HG03097 (cell line): Measurements from ENCODE around the gene SH3BGR.
A peak's percentile ranks its signal among the peaks of the same experiment; 100 is the strongest.
"Not testable (repeated sequence)": the region's sequence is repeated elsewhere in the genome, so short reads cannot be mapped to it uniquely, and the experiment has no call there.

ENCODE experiments used
- ATAC-seq: cut with Tn5 transposase; IDR thresholded peaks from one replicate; pipeline ENCODE4 v1.9.1; 2021; ENCODE audit not compliant: unreplicated experiment, low FRiP score

SH3BGR gene

DNA sequence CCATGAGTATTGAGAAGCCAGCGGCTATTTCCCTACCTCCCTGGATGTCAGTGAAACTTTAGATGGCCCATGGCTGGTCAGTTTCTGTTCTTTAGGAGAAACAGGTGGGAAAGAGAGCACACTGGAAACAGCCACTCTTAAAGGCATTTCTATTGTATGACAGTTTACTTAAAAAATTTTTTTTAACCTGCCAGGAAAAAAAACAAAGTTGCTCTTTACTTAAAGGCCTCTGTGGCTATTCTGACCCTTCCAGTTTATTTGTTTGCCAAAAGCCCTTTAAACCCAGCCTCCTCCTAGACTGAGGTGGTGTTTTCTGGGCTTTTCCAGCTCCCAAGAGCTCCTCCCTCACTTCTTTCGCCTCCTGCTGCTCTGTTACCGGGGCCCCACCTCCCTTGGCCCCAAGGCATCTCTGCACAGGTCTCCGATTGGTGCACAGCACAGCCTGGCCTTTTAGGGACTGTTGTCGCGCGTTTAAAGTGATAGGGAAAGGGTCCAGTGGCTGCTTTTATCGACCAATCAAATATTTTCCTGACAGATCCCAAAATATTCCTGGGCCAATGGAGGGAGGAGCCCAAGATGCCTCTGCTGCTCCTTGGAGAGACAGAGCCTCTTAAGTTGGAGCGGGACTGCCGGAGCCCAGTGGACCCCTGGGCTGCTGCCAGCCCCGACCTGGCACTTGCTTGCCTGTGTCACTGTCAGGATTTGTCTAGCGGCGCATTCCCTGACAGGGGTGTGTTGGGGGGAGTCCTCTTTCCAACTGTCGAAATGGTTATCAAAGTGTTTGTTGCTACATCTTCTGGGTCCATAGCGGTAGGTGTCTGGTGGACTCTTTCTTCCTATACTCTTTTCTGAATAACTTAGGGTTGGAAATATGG is at the start of gene SH3BGR:
Gene SH3BGR, plus strand, starts transcription at position 639 of the 875 bp plus-strand sequence. Its CDS starts 127 bp downstream, at position 766.
- ATAC-seq, result no peak

DNA sequence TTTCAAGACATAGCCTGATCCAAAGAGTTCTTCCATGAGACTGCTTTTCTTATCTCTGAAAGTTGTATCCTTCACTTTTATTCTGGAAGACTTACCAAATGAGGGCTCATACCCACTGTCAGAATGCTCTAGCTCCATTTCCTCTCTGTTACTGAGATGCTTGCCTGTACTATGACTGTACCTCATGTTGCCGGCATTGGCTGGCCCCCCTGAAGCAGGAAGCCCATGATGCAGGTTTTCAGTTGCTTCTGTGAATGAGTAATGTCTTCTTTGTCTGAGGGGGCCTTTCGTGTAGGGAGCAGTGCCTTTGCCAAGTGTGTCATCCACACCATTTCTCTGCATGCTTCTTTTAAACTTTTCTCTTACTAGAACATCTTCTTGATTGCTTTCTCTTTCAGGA is 45.7 kb upstream of the SH3BGR start:
- no peak for ATAC-seq

DNA sequence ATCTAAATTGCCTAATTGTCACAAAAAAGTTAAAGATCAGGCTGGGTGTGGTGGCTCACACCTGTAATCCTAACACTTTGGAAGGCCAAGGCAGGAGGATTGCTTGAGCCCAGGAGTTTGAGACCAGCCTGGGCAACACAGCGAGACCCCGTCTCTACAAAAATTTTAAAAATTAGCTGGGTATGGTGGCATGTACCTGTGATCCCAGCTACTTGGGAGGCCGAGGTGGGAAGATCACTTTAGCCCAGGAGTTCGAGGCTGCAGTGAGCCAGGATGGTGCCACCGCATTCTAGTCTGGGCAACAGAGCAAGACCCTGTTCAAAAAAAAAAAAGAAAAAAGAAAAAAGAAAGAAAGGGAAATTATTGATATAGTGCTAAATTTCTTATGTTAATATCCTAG is 32.6 kb upstream of the SH3BGR start:
- ATAC-seq, result not testable (repeated sequence)

DNA sequence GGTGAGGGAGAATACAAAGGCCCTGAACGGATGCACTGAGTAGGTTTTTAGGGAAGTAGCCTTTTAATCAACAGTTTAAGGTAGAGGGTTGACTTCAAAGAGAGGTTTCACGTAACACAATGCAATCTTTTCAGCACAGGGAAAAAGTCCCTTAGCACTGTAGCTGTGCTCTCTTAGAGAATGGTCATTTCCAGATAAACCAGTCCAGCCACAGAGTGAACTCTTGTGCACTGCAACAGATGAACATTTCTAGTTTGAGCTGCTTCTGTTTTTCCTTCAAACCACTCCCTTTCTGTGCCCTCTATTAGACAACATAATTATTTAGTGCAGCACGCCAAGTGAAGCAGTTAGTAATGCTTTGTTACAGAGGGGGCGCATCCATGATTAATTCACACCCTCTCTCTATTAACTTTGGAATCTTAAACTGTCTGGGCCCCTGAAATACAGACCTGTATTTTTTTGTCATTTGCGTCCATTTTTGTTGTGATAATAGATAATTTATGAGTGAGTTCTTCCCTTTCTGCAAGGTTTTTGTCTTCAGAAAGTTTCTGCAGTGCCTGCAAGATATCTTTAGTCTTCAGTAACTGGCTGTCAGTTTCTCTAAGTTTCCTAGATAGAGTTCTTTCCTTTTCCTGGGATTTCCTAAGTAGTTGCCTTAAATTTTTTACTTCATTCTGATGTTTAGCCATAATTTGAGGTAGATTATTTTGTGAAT is 29.1 kb upstream of the SH3BGR start:
- ATAC-seq, result no peak

DNA sequence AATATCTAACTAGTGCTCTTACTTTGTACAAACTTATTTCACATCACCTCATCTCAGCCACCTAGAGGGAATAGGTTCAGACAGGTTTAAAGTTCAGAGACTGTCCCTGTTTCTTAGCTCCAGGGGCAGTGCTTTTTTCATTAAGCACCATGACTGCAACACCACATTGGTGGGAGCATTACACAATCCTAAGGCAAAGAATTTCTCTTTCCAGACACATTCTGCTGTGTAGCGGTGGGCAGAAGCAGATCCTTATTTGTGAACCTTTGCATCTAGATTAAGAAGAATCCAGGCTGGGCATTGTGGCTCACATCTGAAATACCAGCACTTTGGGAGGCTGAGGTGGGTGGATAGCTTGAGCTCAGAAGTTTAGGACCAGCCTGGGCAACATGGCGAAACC is 22.3 kb upstream of the SH3BGR start:
- ATAC-seq, result no peak

DNA sequence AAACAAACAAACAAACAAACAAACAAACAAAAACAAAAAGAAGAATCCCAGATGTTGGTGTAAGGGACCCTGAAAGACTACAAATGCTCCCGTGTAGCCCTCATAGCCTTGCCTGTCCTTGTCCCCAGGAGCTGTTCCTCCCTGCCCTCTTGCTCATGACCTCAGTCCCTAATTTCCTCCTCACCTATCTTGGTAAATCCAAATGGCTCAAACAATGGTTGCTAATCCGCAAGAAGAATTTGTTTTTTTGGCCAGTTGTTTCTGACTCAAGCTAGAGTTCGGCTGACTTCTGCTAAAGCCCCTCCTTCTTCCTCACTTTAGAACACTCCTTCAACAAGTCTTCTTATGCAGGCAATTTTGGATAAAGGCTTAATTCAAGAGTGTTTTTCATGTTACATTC is 21.8 kb upstream of the SH3BGR start:
- no peak for ATAC-seq

DNA sequence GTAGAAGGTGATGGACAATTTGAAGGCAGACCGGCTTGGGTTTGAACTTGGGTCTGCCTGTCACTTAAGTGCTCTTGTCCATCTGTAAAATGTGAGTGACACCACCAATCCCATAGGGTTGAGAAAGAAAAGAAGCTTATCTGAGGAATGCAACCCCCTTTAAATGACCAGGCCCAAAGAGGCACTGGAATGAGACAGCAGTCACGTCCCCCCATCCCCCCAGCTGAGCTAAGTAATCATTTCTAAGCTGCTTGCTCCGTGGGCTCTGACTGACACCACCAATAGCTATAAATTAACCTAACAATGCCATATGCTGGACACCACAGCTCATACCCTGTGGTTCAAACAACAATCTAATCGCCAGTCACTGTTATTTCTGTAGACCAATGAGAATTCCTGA is 21.3 kb upstream of the SH3BGR start:
- no peak for ATAC-seq

DNA sequence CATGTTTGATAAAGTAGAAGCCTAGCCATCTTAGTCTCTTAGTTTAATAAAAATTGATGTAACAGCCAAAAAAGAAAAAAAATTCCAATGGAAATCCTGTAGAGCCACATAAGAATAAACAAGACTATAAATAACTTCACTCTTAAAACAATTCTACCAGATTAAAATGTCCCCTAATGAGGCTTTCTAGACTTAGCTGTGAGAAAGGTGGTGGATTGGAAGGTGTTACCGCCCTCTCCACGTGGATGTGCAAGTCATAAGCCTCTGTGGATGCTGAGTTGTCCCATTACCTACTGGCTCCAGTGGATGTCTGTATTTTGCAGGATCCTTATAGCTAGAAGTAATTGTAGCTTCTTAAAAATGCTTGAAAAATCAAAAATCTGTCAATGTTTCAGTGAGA is 20.8 kb upstream of the SH3BGR start:
- ATAC-seq, result no peak

DNA sequence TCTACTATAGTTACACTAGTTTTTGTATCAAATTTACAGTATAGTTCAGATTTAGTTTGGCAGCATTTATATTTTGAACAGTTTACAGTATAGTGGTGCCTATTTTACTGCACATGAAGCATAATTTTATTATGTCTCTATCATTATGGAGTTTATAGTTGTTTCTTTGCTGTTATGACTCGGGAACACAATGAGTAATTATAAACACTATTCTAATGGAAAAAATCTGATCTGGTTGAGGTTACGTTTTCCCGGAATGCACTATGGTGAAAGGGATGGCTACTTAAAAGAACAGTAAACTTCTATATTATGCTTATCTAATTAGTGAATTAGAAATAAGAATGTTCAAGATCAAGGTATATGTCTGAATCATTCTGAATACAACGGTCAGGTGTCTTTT is 16.8 kb upstream of the SH3BGR start:
- no peak for ATAC-seq

DNA sequence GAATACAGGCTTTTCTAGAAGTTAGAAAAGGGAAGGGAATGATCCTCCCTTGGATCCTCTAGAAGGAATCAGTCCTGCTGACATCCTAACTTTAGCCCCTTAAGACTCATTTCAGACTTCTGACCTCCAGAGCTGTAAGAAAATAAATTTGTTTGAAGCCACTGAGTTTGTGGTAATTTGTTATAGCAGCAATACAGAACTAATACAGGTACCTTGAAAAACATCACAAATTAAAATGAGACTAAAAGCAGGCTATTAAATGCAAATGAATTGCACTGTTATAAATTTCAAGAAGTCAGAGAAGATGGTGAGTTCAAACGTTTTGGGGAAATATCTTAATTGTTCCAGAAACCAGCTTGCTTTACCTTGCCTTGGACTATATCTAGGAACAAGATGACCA is 12.5 kb upstream of the SH3BGR start:
- no peak for ATAC-seq

DNA sequence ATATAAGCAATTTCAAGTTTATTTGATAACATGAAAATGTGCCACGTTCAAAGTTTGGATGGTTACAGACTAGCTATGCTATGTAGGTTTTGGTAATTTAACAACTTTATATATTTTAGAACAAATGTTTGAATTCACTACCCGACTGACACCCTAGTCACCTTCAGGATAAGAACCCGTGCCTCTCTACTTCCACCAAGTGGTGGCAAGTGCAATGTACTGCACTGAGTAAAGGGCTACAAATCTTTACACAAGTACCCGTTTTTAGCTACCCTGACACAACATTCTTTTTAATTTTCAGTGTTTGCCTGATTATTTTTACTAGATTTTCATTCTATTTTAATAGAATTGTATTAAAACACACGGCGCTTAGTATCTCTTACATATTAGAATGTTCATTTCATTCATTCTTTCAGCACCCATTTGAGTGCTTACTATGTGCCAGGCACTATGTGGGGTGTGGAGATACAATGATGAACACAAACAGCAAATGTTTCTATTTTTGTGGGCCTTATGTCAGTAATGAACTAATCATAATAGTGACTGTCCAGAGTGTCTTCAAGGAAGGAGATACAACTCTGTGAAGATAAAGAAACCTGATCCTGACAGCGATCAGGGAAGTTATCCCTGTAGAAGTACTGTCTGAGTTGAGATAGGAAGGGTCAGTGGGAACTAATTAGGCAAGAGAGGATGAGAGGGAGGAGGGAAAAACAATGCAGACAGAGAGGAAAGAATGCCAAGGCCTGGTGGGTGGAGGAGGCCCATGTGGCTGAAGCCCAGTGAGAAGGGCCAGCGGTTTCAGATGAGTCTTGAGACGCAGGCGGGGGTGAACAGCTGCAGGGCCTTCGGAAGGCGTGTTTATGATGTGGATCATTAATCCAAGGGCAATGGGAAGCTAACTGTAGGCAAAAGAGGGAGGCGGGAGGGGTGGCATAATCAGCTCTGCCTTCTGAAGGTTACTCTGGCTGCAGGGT is 10.0 kb upstream of the SH3BGR start:
- no peak for ATAC-seq

DNA sequence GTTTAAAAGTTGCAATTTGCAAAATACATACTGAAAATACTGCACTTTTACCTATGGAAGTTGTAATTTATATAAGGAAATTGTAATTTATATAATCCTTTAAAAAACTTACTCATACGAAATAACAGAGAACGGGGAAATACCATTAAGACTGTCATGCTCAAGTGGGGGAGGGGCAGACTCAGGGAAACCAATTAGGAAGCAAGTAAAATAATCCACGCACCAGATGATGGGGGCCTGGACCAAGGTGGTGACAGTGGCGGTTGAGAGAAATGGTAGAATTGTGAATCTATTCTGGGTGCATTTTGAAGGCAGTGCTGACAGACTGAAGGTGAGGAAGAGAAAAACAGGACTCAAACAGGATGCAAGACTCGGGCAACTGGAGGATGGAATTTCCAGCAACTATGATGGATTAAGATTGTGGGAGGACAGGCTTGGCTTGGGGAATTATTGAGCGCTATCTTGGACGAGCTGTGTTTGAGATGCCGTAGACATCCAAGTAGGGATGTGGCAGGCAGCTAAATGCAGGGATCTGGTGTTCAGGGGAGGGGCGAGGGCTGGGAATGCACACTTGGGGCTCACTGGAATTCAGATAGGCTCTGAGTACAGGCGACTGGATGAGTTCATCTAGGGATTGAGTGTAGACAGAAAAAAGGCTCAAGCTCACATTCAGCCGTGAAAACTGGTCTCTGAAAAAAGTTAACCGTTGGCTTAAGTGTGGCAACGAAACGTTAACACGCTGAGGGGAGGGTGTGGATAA is 7.2 kb upstream of the SH3BGR start:
- ATAC-seq, result no peak

DNA sequence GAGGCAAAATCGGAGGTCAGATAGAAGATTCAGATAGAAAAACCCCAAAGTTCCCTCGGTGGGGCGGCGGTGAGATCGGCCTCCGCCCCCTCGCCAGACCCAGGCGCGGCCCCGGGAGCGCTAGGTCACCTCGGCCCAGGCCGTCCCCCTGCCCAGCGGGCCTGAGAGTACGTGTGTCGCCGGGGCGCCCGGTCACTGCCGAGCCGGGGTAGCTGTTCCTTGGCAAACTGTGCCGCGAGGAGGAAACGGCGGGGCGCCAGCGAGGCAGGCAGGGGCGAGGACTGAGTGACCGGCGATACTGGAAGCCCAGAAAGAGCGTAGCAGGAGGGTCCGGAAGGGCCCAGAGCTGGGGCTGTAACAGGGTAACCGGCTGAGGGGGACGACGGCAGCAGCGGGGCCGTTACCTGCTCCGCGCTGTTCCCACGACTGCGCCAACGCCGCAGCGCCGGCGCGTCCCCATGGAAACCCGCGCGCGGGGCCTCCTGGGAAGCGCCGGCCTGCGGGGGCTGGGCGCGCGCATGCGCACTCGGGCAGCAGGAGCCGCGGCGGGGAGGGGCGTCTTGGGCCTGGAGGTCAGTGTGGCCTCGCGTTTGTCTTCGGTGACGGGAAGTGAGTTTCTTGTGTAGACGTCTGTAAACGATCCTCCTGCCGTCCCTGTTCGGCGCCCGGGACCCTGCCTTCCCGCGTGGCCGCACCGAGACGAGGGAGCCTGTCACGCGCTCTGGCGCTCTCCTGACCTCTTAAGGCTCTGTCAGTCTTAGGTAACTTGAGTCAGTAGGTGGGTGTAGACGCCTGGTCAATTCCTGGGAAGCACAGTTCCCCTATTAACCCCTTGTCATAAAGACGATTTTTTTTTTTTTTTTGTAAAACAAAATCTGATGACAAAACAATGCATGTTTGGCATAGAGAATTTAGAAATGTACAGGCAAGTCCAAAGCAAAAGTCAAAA is 6.2 kb upstream of the SH3BGR start, which contains the start of gene LCA5L:
Gene LCA5L, minus strand, starts transcription at position 458 of the 949 bp plus-strand sequence. CDS start 17,285 bp downstream, outside the sequence.
- ATAC-seq, result peak; percentile 91

DNA sequence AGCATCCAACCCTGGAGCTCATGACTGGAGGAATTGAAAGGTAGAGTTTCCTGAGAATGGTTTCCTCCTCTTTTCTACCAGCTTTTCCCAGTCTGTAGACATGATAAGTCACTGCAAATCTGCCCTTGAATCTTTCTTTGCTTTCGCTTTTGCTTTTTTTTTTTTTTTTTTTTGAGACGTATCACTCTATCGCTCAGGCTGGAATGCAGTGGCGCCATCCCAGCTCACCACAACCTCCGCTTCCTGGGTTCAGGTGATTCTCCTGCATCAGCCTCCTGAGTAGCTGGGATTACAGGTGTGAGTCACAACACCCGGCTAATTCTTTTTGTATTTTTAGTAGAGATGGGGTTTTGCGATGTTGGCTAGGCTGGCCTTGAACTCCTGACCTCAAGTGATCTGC is 4.5 kb upstream of the SH3BGR start:
- ATAC-seq, result no peak

DNA sequence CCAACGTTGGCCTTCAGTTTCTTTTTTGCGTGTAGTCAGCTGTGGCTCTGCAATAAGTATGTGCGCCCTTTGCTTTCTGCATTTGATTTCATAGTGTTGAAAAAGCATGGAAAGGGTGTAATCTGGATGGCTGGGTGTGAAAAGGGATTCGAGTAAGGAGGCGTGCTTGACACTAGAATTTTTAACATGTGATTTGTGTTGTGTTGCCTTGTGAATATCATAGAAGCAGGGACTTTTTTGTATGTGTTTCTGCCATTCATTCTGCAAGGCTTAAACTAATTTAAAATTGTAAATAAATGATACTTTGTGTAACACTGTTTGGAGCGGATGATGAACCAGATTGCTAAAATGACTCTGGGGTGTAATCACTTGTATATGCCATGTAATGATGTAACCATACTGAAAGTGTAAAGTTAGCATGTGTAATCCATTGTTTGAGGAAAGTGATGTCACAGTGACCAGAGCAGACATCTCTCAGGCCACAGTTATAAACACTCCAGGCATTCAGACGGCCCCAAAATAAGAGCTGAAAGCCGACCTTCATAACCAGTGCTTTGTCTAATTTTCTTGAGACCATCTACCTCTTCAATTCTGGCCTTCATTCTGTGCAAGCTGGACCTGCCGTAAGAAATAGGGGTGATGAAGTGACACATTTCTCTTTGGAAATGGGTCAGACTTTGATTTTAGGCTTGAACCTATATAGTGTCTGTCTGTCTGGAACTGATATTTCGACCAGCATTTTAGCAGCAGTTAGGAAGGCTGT is 618 bp downstream of the SH3BGR start:
- ATAC-seq, result no peak

DNA sequence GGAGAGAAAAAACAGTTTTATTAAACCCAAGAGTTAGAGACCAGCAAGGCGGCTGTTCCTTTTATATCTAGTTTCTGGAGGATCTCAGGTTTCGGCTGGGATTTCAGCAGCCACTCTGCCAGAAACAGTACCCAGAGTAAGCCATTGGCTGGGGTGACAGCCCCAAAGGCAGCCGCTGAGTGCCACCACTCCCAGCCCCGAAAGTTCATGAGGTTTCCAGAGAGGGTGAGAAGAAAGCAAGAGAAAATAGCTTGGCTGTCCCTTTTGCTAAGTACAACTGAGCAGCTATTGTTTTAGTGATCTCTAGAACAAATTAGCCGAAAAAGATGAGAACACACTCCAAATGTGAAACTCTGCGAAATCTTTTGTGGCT is 1.2 kb downstream of the SH3BGR start:
- ATAC-seq, result no peak

DNA sequence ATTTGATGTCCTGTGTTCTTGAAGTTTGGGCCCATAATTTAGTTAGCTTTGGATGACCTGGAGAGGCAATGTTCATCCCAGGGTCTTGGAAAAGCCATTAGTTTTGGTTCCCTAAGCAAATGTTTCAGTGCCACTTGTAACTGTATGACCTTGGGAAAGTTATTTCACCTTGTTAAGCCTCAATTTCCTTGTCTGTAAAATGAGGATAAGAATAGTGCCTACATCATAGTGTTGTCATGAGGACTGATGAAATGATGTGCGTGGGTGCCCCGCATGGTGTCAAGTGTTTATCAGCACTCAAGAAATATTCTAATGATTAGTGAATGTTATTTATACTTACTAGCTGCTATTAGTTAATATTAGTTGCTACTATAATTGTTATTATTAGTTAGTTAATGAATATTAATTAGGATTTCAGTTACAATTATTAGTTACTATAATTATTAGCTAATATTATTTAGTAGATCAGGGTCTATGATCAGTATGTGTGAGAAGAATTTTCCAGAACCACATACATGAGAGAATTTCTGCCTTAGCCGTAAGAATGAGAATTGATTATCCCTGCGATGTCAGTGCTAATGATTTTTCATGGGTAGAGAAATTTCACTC is 1.9 kb downstream of the SH3BGR start:
- ATAC-seq, result no peak
